Fibroblast of mammary gland (primary cell): ENCODE measurements around the gene CPSF6.
"Not testable (repeated sequence)": the region's sequence is repeated elsewhere in the genome, so short reads cannot be mapped to it uniquely, and the experiment has no call there.

Experiments used
- DNase-seq: peaks from one replicate; pipeline ENCODE4 v3.0.0-alpha.2; 2010; ENCODE audit warnings: low read depth
- H3K4me3 ChIP-seq: 2 replicates; pipeline ENCODE4 v1.5.1; 2011; ENCODE audit warnings: low read depth, mild to moderate bottlenecking, low read length, moderate library complexity; ENCODE audit not compliant: control insufficient read depth
- TF ChIP-seq, protein P1 (sequence below): conservative IDR thresholded peaks from 2 replicates; pipeline ENCODE4 v1.5.1; 2011; ENCODE audit warnings: low read depth, low read length, inconsistent platforms; ENCODE audit not compliant: control insufficient read depth, insufficient read depth

The CPSF6 gene, protein sequence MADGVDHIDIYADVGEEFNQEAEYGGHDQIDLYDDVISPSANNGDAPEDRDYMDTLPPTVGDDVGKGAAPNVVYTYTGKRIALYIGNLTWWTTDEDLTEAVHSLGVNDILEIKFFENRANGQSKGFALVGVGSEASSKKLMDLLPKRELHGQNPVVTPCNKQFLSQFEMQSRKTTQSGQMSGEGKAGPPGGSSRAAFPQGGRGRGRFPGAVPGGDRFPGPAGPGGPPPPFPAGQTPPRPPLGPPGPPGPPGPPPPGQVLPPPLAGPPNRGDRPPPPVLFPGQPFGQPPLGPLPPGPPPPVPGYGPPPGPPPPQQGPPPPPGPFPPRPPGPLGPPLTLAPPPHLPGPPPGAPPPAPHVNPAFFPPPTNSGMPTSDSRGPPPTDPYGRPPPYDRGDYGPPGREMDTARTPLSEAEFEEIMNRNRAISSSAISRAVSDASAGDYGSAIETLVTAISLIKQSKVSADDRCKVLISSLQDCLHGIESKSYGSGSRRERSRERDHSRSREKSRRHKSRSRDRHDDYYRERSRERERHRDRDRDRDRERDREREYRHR

DNA sequence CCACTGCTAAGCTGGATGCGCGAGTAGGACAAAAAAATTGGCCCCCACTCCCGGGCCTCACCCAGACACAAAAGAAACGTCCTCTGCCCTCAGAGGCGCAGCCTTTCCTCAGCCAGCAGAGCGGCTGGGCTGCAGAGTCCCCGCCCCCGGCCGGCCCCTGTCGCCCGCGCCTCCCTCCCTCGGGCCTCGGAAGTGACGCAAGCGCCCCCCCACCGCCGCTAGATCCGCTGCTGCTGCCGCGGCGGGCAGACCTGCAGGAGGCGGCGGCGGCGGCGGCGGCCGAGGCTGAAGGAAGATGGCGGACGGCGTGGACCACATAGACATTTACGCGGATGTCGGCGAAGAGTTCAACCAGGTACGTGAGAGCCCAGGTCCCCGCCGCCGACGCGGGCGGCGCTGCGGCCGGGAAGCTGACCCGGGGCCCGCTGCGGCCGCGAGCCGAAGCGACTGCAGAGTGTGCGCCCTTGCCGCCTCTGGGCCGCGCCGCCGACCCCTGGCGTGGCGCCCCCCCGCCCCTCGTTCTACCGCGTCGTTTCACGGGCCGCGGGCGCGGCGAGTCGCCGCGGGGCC, at the start of gene CPSF6:
TSS of gene CPSF6 (plus strand) at position 218 of the 570 bp plus-strand sequence. CDS start at position 296, 78 bp downstream.
- TF ChIP-seq, protein P1, sequence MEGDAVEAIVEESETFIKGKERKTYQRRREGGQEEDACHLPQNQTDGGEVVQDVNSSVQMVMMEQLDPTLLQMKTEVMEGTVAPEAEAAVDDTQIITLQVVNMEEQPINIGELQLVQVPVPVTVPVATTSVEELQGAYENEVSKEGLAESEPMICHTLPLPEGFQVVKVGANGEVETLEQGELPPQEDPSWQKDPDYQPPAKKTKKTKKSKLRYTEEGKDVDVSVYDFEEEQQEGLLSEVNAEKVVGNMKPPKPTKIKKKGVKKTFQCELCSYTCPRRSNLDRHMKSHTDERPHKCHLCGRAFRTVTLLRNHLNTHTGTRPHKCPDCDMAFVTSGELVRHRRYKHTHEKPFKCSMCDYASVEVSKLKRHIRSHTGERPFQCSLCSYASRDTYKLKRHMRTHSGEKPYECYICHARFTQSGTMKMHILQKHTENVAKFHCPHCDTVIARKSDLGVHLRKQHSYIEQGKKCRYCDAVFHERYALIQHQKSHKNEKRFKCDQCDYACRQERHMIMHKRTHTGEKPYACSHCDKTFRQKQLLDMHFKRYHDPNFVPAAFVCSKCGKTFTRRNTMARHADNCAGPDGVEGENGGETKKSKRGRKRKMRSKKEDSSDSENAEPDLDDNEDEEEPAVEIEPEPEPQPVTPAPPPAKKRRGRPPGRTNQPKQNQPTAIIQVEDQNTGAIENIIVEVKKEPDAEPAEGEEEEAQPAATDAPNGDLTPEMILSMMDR = no peak
- DNase-seq = peak; percentile 82
- peak within 1 kb of the TSS; percentile 89 for H3K4me3 ChIP-seq

DNA sequence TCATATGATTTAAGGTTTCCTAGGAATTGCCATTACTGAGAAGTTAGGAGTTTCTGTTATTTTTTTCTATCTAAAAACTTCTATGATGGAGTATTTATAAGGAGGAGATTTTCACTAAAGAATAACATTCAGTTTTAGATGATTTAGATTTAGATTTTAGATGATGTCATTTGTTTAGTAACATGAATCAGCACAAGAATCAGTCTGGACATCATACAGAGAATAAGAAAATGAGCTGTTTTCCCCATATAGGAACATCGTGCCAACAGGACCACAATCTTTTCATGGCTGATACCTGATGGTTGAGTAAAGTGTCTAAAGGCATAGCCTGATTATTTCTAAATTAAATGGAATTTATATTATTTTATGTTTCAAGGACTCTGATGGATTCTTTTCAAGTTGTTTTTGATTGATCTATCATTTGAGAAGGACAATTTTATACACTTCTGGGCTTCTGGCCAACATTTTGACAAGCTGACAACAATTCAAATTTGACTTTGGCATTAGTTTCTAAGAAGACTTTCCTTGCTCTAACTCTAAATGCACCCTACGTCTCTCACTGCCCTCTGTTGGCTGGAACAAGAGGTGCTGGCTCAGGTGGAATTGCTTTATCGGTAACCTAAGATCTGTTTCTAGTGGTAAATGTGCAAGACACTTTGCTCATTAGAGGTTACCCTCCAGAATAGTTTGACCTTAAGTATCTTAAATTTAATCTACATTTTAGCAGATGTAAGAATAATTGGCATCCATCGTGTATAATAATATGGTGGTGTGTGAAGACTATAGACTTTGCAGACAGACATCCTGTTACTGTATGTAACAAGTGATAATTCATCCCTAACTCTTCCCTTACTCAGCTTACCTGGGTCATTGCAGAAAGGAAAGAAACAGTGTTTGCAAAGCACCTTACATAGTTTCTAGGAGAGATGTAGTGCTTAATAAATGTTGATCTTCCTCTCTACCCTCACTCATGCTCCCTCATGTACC, 42.8 kb upstream of the CPSF6 start:
- no peak overlapping the region for H3K4me3 ChIP-seq
- TF ChIP-seq, protein P1 = peak; percentile 43
- peak; percentile 19 for DNase-seq

DNA sequence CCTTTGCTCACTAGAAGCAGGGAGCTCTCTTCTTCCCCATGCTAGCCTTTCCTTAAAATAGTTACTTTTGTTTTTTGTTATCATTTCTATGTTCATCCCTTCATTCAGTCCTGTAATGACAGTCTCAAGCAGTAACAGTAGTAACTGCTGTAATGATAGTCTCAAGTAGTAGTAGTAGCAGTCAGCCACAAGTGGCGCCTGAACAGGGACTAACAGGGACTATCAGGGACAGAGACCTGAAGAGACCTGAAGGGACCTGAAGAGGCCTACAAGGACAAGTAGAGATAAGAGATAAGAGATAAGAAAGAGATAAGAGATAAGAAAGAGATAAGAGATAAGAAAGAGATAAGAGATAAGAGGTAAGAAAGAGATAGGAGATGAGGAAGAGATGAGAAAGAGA, 39.4 kb upstream of the CPSF6 start:
- not testable (repeated sequence) for H3K4me3 ChIP-seq, DNase-seq

DNA sequence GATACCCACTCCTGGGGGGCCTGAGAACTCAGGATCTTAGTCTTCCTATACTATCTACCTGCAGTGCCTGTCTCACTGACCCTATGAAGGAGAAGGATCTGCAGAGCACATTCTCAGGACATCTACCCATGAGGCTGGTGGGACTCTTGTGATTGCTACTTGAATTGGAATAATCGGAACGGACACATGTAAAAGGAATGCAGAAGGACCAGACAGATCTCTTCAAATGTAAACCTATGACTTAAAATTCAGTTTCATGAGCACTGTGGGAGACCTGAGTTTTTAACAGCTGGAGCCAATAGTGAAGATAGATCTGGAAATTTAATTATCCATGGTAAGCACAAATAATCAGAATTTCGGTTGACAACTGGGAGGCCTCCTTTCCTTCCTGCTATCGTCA, 35.2 kb upstream of the CPSF6 start:
- no peak for DNase-seq

DNA sequence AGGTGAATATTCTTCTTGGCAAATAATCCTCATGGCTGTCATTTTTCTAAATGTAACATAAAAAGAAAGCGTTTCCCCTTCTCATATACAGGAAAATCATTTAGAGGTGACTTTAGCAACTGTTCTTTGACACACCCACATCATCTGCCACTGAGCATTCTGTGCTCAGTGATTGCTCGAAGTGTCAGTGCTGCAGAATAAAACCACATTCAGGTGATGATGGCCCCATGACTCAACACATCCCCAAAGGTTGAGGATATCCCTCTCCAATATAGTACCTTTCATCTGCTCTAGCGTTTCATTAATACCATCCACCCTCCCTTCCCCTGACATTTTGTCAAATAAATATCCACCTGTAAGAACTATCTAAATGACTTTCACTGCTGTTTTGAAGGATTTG, 28.7 kb upstream of the CPSF6 start:
- H3K4me3 ChIP-seq = no peak overlapping the region
- TF ChIP-seq, protein P1 = no peak
- DNase-seq = no peak

More for the DNA sequence above, 35.2 kb upstream of the CPSF6 start:
- TF ChIP-seq, protein P1 = no peak
- no peak overlapping the region for H3K4me3 ChIP-seq

DNA sequence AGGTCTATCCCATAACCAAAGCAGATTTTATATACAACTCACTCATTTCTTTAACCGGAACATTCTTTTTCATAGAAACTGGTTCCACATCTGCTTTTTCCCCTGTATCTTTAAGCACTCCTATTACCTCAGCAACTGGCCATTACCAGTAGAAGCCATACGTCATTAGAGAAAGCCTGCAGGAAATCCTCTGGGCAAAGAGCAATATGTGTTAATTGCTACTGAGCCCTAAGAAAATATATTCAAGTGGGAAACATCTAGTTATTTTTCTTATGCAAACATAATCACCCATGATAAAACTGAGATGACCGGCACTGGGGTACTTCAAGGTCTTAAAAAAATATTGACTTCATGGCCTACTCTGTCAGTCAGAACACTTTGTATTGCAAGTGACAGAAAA, 28.2 kb upstream of the CPSF6 start:
- H3K4me3 ChIP-seq = no peak overlapping the region
- TF ChIP-seq, protein P1 = no peak
- DNase-seq = no peak
